Caki2 (cell line): ENCODE results near the gene RPL14. TPM values are rescaled to one million over a fixed set of nuclear protein-coding genes. Genes with fewer than 3 reads are reported as not detected.
"Not testable (repeated sequence)": the region's sequence is repeated elsewhere in the genome, so short reads cannot be mapped to it uniquely, and the experiment has no call there.

ENCODE experiments used
- DNase-seq: peaks from one replicate; pipeline ENCODE4 v3.0.0-alpha.2; 2015; ENCODE audit warnings: low read depth
- in situ Hi-C: cut with HindIII; loops from 2 replicates; pipeline ENCODE4 v1.10.0; 2016; ENCODE audit warnings: low sequenced_read_pairs, low pct_unique_long_range_greater_than_20kb, mixed read lengths
- total RNA-seq: library from RNA; depleted of rRNA; stranded (reverse); fragments of >200 nt; shearing (Covaris generic); gene quantifications from 2 replicates; pipeline ENCODE4 v1.2.3, GENCODE V29; 2014; ENCODE audit warnings: low replicate concordance

The RPL14 gene
- total RNA-seq, 1 experiment from 2014 or later = 102 TPM

GRCh38 chr3:40458473-40458872 is 1.3 kb downstream of the RPL14 start:
- in situ Hi-C loops = no loop called here
- no peak for DNase-seq

- DNase-seq, in situ Hi-C loops: not testable (repeated sequence)
Measured at GRCh38 chr3:40460481-40460880, 3.3 kb downstream of the RPL14 start.

- in situ Hi-C loops = no loop called here
- DNase-seq = no peak
Measured at GRCh38 chr3:40461161-40461560, 4.0 kb downstream of the RPL14 start.

GRCh38 chr3:40462838-40463237 is 5.7 kb downstream of the RPL14 start:
- DNase-seq, in situ Hi-C loops: not testable (repeated sequence)

GRCh38 chr3:40463579-40463978 is 6.4 kb downstream of the RPL14 start:
- no peak for DNase-seq
- in situ Hi-C loops = no loop called here

GRCh38 chr3:40464339-40465110 is 7.4 kb downstream of the RPL14 start:
- DNase-seq = no peak
- in situ Hi-C loops = no loop called here

GRCh38 chr3:40465111-40465407 is 7.9 kb downstream of the RPL14 start:
- no peak for DNase-seq
- in situ Hi-C loops = no loop called here

GRCh38 chr3:40465456-40465855 is 8.3 kb downstream of the RPL14 start:
- in situ Hi-C loops = no loop called here

GRCh38 chr3:40468018-40468417 is 10.9 kb downstream of the RPL14 start:
- no peak for DNase-seq
- in situ Hi-C loops = no loop called here

More at GRCh38 chr3:40465456-40465855, 8.3 kb downstream of the RPL14 start:
- DNase-seq = no peak

- in situ Hi-C loops = no loop called here
- DNase-seq = no peak
Measured at GRCh38 chr3:40470701-40471100, 13.6 kb downstream of the RPL14 start.

GRCh38 chr3:40476478-40477470 is 19.6 kb downstream of the RPL14 start, which contains the start of gene ZNF619:
ZNF619 (plus strand) TSS chr3:40477122; CDS start chr3:40477980, 858 bp downstream.
- in situ Hi-C loops = no loop called here
- peak; percentile 67 for DNase-seq

- in situ Hi-C loops = no loop called here
Measured at GRCh38 chr3:40477666-40478065, 20.5 kb downstream of the RPL14 start.

GRCh38 chr3:40487172-40487571 is 30.0 kb downstream of the RPL14 start:
- DNase-seq = no peak
- in situ Hi-C loops = no loop called here

More at GRCh38 chr3:40477666-40478065, 20.5 kb downstream of the RPL14 start:
- DNase-seq = no peak

- in situ Hi-C loops = no loop called here
- DNase-seq = no peak
Measured at GRCh38 chr3:40490916-40491315, 33.8 kb downstream of the RPL14 start.

- in situ Hi-C loops = no loop called here
- DNase-seq = no peak
Measured at GRCh38 chr3:40494698-40495097, 37.6 kb downstream of the RPL14 start.

- in situ Hi-C loops = no loop called here
- DNase-seq = no peak
Measured at GRCh38 chr3:40497288-40497687, 40.1 kb downstream of the RPL14 start.

GRCh38 chr3:40499952-40500351 is 42.8 kb downstream of the RPL14 start:
- in situ Hi-C loops = no loop called here
- DNase-seq = no peak

- DNase-seq = no peak
- in situ Hi-C loops = no loop called here
Measured at GRCh38 chr3:40502034-40502433, 44.9 kb downstream of the RPL14 start.
